HG03521 (cell line): ENCODE results near the gene SELENOS.

Experiments used
- ATAC-seq: cut with Tn5 transposase; IDR thresholded peaks from one replicate; pipeline ENCODE4 v1.9.1; 2021; ENCODE audit warnings: mild to moderate bottlenecking, moderate library complexity; ENCODE audit not compliant: unreplicated experiment

SELENOS gene

DNA sequence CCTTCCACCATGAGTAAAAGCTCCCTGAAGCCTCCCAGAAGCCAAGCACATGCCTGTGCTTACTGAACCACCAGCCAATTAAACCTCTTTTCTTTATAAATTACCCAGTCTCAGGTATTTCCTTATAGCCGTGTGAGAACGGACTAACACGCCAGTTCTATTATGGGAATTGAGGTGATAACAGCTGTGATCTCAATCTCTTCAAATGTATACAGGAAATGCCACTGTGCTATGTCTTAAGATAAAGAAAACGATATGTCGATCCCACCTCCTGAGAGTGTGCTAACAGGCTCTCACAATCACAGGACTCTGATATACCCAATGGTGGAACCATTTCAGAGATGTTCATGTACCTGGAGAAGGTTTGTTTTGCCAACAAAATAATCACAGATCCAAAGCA, 51.6 kb downstream of the SELENOS start:
- no peak for ATAC-seq
